Urothelium cell line (cell line): ENCODE data around the gene IFITM5.

Experiments used
- DNase-seq: peaks from one replicate; pipeline ENCODE4 v3.0.0; 2011; ENCODE audit warnings: low spot score, mixed read lengths
- FAIRE-seq: peaks from 2 replicates; lab custom pipeline; 2011; peaks lifted over from hg19 to GRCh38; lab: Jason Lieb, UNC

Gene IFITM5

GRCh38 chr11:285021-285893 lies 14.1 kb downstream of the IFITM5 start:
- DNase-seq (no peak), FAIRE-seq (no peak)

- FAIRE-seq (no peak), DNase-seq (no peak)
Measured at GRCh38 chr11:284105-285020, 15.0 kb downstream of the IFITM5 start.

- FAIRE-seq (no peak), DNase-seq (no peak)
Measured at GRCh38 chr11:283405-284104, 15.8 kb downstream of the IFITM5 start.

- FAIRE-seq (no peak), DNase-seq (no peak)
Measured at GRCh38 chr11:282630-283360, 16.5 kb downstream of the IFITM5 start.

- FAIRE-seq (no peak), DNase-seq (no peak)
Measured at GRCh38 chr11:282171-282570, 17.2 kb downstream of the IFITM5 start.

GRCh38 chr11:281486-282161 lies 17.7 kb downstream of the IFITM5 start:
- DNase-seq (no peak), FAIRE-seq (no peak)

GRCh38 chr11:280706-281485 lies 18.4 kb downstream of the IFITM5 start:
- DNase-seq (no peak), FAIRE-seq (no peak)

- DNase-seq (no peak), FAIRE-seq (no peak)
Measured at GRCh38 chr11:279966-280705, 19.2 kb downstream of the IFITM5 start.

- FAIRE-seq (no peak), DNase-seq (no peak)
Measured at GRCh38 chr11:279040-279965, 20.0 kb downstream of the IFITM5 start.

- DNase-seq, result no peak
- no peak for FAIRE-seq
Measured at GRCh38 chr11:278001-278951, 21.1 kb downstream of the IFITM5 start, which contains the start of gene NLRP6. TSS of gene NLRP6 (plus strand) at chr11:278407. CDS start at chr11:278570, 163 bp downstream.

- FAIRE-seq, result no peak
- DNase-seq, result no peak
Measured at GRCh38 chr11:276219-276618, 23.1 kb downstream of the IFITM5 start.

- FAIRE-seq, result no peak
- no peak for DNase-seq
Measured at GRCh38 chr11:272931-273198, 26.5 kb downstream of the IFITM5 start.

- FAIRE-seq (no peak), DNase-seq (no peak)
Measured at GRCh38 chr11:272195-272930, 27.0 kb downstream of the IFITM5 start.

GRCh38 chr11:271319-271715 lies 28.0 kb downstream of the IFITM5 start:
- no peak for FAIRE-seq

GRCh38 chr11:270451-271318 lies 28.6 kb downstream of the IFITM5 start:
- FAIRE-seq, result no peak
- DNase-seq, result no peak

More at GRCh38 chr11:271319-271715, 28.0 kb downstream of the IFITM5 start:
- no peak for DNase-seq
